Ascending aorta (tissue), 2 donors: ENCODE data around the gene COL19A1. TPM values are rescaled to one million over a fixed set of nuclear protein-coding genes. Genes with fewer than 3 reads are reported as not detected.

ENCODE experiments used
- DNase-seq, 2 donors: peaks; one replicate each; pipeline ENCODE4 v3.0.0-alpha.2; 2019; ENCODE audit warnings: low spot score in 2 of 2
- H3K27ac ChIP-seq, 2 donors: fragments of 200-600 bp; sonication (generic); one replicate each; pipeline ENCODE4 v1.5.1; 2016 to 2017; ENCODE audit warnings: mild to moderate bottlenecking in 1 of 2
- H3K27me3 ChIP-seq: fragments of 200-600 bp; sonication (generic); one replicate; pipeline ENCODE4 v1.5.1; 2017
- H3K36me3 ChIP-seq, 2 donors: fragments of 200-600 bp; sonication (generic); one replicate each; pipeline ENCODE4 v1.5.1; 2016
- H3K4me1 ChIP-seq, 2 donors: fragments of 200-600 bp; sonication (generic); one replicate each; pipeline ENCODE4 v1.5.1; 2016 to 2017; ENCODE audit warnings: mild to moderate bottlenecking in 1 of 2
- H3K4me3 ChIP-seq, 2 donors: fragments of 200-600 bp; sonication (generic); one replicate each; pipeline ENCODE4 v1.5.1; 2016 to 2017; ENCODE audit warnings: mild to moderate bottlenecking in 1 of 2
- H3K9me3 ChIP-seq, 2 donors: fragments of 200-600 bp; sonication (generic); one replicate each; pipeline ENCODE4 v1.5.1; 2016
- intact Hi-C: fragments of 100-400 bp; cut with DNase I; formaldehyde crosslinking; loops from one replicate; pipeline ENCODE4 v1.15.1; 2023
- total RNA-seq: library from RNA; depleted of rRNA; stranded (reverse); fragments of >200 nt; gene quantifications from one replicate; pipeline ENCODE4 v1.1.0, GENCODE V29; 2016
- TF ChIP-seq, protein P1 (sequence below), 3 experiments: fragments of 200-600 bp in 2 of 3; fragments of 450-650 bp in 1 of 3; sonication (generic) in 2 of 3; IDR thresholded peaks; one replicate each; pipeline ENCODE4 v1.5.1; 2016 to 2019; ENCODE audit warnings: antibody characterized with exemption in 3 of 3, mild to moderate bottlenecking in 1 of 3, moderate library complexity in 1 of 3

Gene COL19A1
- total RNA-seq, 1 donor from 2014 or later, result not detected

DNA sequence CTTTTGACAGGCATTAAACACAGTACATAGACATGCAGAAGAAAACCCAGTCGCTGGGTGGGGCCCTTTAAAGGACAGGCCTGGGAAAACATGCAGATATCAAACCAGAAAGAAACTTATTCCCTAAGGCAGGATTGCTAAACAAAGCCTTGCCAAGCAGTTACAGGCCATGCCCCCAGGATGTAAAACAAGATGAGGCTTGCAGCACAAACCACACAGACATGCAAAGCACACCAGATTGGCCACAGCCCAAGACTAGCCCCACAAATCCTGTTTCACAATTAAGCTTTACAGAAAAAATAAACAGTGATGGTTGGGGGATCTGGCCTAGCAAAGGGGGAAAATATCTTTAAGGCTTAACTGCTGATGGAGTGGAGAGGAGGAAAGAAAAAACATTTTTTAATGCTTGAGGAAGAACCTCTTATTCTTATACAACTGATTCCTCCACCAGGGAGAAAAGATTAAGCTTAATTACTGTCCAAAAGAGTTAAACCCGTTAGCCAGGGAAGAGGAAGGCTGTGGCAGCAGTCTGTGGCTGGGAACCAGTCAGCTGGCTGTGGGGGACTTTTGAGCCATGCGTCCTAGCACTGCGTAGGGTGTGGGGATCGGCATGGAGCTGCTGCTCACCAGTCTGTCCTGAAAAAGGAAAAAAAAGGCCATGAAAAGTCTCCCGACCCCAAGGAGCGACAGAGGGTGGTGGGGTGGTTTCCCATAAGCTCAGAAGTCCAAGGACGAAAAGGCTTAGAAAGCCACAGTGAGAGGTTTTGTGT, 28.4 kb downstream of the COL19A1 start:
- Histone ChIP-seq H3K27me3 (no peaks in the 10 kb centered on the region), H3K27ac (no peak overlapping the region), H3K9me3 (no peaks in the 10 kb centered on the region), H3K4me3 (no peak overlapping the region), H3K4me1 (no peaks in the 10 kb centered on the region), H3K36me3 (no peaks in the 10 kb centered on the region)
- intact Hi-C loops, result no loop called here
- no peak for DNase-seq
- TF ChIP-seq, protein P1, sequence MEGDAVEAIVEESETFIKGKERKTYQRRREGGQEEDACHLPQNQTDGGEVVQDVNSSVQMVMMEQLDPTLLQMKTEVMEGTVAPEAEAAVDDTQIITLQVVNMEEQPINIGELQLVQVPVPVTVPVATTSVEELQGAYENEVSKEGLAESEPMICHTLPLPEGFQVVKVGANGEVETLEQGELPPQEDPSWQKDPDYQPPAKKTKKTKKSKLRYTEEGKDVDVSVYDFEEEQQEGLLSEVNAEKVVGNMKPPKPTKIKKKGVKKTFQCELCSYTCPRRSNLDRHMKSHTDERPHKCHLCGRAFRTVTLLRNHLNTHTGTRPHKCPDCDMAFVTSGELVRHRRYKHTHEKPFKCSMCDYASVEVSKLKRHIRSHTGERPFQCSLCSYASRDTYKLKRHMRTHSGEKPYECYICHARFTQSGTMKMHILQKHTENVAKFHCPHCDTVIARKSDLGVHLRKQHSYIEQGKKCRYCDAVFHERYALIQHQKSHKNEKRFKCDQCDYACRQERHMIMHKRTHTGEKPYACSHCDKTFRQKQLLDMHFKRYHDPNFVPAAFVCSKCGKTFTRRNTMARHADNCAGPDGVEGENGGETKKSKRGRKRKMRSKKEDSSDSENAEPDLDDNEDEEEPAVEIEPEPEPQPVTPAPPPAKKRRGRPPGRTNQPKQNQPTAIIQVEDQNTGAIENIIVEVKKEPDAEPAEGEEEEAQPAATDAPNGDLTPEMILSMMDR (IDR thresholded peaks at IDR 0.05), result no peak

DNA sequence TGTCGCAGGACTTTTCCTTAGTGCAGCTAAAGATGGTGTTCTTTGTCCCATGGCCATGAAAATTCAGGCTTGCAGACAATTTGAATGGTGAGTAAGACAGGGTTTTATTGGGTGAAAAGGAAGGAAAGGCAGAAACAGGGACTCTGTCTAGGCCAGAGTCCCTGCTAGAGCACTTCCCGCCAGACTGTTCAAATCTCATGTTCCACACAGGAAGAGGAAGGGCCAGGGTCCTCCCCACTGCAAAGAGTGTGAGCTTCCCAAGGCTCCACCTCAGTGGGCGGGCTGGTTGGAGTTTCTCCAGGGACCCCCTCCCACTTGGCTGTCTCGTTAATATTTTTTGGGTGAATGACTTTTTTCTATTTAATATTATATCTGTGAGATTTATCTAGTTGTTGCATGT, 29.0 kb downstream of the COL19A1 start:
- Histone ChIP-seq H3K36me3 (no peaks in the 10 kb centered on the region), H3K4me3 (no peak overlapping the region), H3K4me1 (no peaks in the 10 kb centered on the region), H3K27me3 (no peaks in the 10 kb centered on the region), H3K27ac (no peak overlapping the region), H3K9me3 (no peaks in the 10 kb centered on the region)
- TF ChIP-seq, protein P1 (IDR thresholded peaks at IDR 0.05), result no peak
- intact Hi-C loops, result no loop called here
- DNase-seq, result no peak

- DNase-seq, result no peak
- TF ChIP-seq, protein P1 (IDR thresholded peaks at IDR 0.05), result no peak
- H3K36me3 ChIP-seq, result no peaks in the 10 kb centered on the region
- no peaks in the 10 kb centered on the region for H3K9me3 ChIP-seq
- intact Hi-C loops, result no loop called here
- H3K27ac ChIP-seq, result no peak overlapping the region
- H3K27me3 ChIP-seq, result no peaks in the 10 kb centered on the region
- H3K4me3 ChIP-seq, result no peak overlapping the region
- no peaks in the 10 kb centered on the region for H3K4me1 ChIP-seq
These were observed 34.5 kb downstream of the COL19A1 start for GRCh38 chr6:69900869-69901268.

- H3K27ac ChIP-seq, result no peak overlapping the region
- intact Hi-C loops, result no loop called here
- no peak for DNase-seq
- H3K9me3 ChIP-seq, result no peaks in the 10 kb centered on the region
- TF ChIP-seq, protein P1 (IDR thresholded peaks at IDR 0.05), result no peak
- no peaks in the 10 kb centered on the region for H3K4me1 ChIP-seq
- no peaks in the 10 kb centered on the region for H3K36me3 ChIP-seq
- H3K4me3 ChIP-seq, result no peak overlapping the region
- no peaks in the 10 kb centered on the region for H3K27me3 ChIP-seq
These were observed 35.0 kb downstream of the COL19A1 start for GRCh38 chr6:69901361-69901760.

- no peak overlapping the region for H3K4me3 ChIP-seq
- no peak for DNase-seq
- peak overlapping the region in 1 of 2 donors; percentile 24 for H3K27ac ChIP-seq
- no peaks in the 10 kb centered on the region for H3K27me3 ChIP-seq
- TF ChIP-seq, protein P1 (IDR thresholded peaks at IDR 0.05), result no peak
- H3K9me3 ChIP-seq, result no peaks in the 10 kb centered on the region
- intact Hi-C loops, result no loop called here
- no peaks in the 10 kb centered on the region for H3K36me3 ChIP-seq
- no peaks in the 10 kb centered on the region for H3K4me1 ChIP-seq
These were observed 41.7 kb downstream of the COL19A1 start for GRCh38 chr6:69907981-69908498.
